GM12891 (cell line): ENCODE data around the gene CARD10.
A peak's percentile ranks its signal among the peaks of the same experiment; 100 is the strongest.

Experiments
- POLR2A ChIP-seq: IDR thresholded peaks from 2 replicates; pipeline ENCODE4 v1.6.1; 2011; ENCODE audit warnings: low read depth, low read length, control low read depth
- POLR2AphosphoS5 ChIP-seq: IDR thresholded peaks from 2 replicates; pipeline ENCODE4 v1.6.1; 2011; ENCODE audit warnings: low read depth, low read length, control low read depth
- POU2F2 ChIP-seq: IDR thresholded peaks from 2 replicates; pipeline ENCODE4 v1.6.1; 2011; ENCODE audit warnings: low read depth, mild to moderate bottlenecking, control low read depth, low read length, moderate library complexity
- SPI1 ChIP-seq: IDR thresholded peaks from 2 replicates; pipeline ENCODE4 v1.6.1; 2011; ENCODE audit warnings: low read depth, low read length, control low read depth

DNA sequence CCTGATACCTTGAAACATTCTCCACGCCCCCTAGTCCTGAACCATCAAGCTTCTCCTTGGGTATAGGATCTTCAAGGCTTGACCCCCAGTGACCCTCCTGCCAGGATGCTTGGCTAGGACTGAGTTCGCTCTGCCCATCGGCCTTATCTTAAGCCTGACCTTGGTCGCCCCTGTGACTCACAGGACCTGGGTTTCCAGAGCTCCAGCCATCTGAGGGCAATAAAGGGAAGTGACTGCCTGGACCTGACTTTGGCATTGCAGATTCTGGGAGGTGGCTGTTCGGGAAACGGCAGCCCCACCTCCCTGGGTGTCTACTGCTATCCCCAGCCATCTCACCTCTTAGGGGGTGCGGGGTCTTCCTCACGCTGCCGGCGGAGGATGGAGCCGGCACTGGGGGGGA lies 15.4 kb downstream of the CARD10 start:
- TF ChIP-seq POLR2A (no peak), POLR2AphosphoS5 (no peak), POU2F2 (no peak), SPI1 (0 out of 2 replicates have a peak, but pooled peaks have one; percentile 2)
